IPS-15b (cell line): Measurements from ENCODE around the gene PLA2G7.

Source experiments
- H3K27me3 ChIP-seq: one replicate; pipeline ENCODE4 v1.6.1; 2013; ENCODE audit warnings: low read length; ENCODE audit not compliant: control insufficient read depth, insufficient read depth
- H3K36me3 ChIP-seq: one replicate; pipeline ENCODE4 v1.6.1; 2013; ENCODE audit warnings: low read length; ENCODE audit not compliant: control insufficient read depth, insufficient read depth
- H3K4me1 ChIP-seq: one replicate; pipeline ENCODE4 v1.6.1; 2013; ENCODE audit warnings: mild to moderate bottlenecking, low read length; ENCODE audit not compliant: control insufficient read depth, insufficient read depth
- H3K4me3 ChIP-seq: one replicate; pipeline ENCODE4 v1.5.1; 2013; ENCODE audit warnings: low read depth, low read length
- H3K9ac ChIP-seq: one replicate; pipeline ENCODE4 v1.6.1; 2013; ENCODE audit warnings: low read depth, mild to moderate bottlenecking, low read length
- H3K9me3 ChIP-seq: one replicate; pipeline ENCODE4 v1.6.1; 2013; ENCODE audit warnings: mild to moderate bottlenecking, low read length; ENCODE audit not compliant: control insufficient read depth, insufficient read depth

Gene PLA2G7

GRCh38 chr6:46711491-46711890, 23.7 kb downstream of the PLA2G7 start:
- Histone ChIP-seq H3K9ac (no peak overlapping the region), H3K4me1 (no peaks in the 10 kb centered on the region), H3K27me3 (no peaks in the 10 kb centered on the region), H3K9me3 (no peaks in the 10 kb centered on the region), H3K36me3 (no peaks in the 10 kb centered on the region), H3K4me3 (no peak overlapping the region)

GRCh38 chr6:46706464-46706863, 28.7 kb downstream of the PLA2G7 start:
- H3K27me3 ChIP-seq, result no peaks in the 10 kb centered on the region
- no peak overlapping the region for H3K9ac ChIP-seq
- H3K36me3 ChIP-seq, result no peaks in the 10 kb centered on the region
- no peak overlapping the region for H3K4me3 ChIP-seq
- H3K4me1 ChIP-seq, result no peaks in the 10 kb centered on the region
- no peaks in the 10 kb centered on the region for H3K9me3 ChIP-seq

- H3K27me3 ChIP-seq, result no peaks in the 10 kb centered on the region
- no peak overlapping the region for H3K9ac ChIP-seq
- no peaks in the 10 kb centered on the region for H3K4me1 ChIP-seq
- H3K36me3 ChIP-seq, result no peaks in the 10 kb centered on the region
- H3K9me3 ChIP-seq, result no peaks in the 10 kb centered on the region
- H3K4me3 ChIP-seq, result no peak overlapping the region
These were observed 30.6 kb downstream of the PLA2G7 start for GRCh38 chr6:46704562-46704961.

- H3K9me3 ChIP-seq, result no peaks in the 10 kb centered on the region
- H3K9ac ChIP-seq, result no peak overlapping the region
- no peak overlapping the region for H3K4me3 ChIP-seq
- H3K36me3 ChIP-seq, result no peaks in the 10 kb centered on the region
- H3K4me1 ChIP-seq, result no peaks in the 10 kb centered on the region
- no peaks in the 10 kb centered on the region for H3K27me3 ChIP-seq
These were observed 35.2 kb downstream of the PLA2G7 start for GRCh38 chr6:46699970-46700369.

- H3K4me1 ChIP-seq, result no peaks in the 10 kb centered on the region
- H3K27me3 ChIP-seq, result no peaks in the 10 kb centered on the region
- H3K9ac ChIP-seq, result no peak overlapping the region
- H3K36me3 ChIP-seq, result no peaks in the 10 kb centered on the region
- no peak overlapping the region for H3K4me3 ChIP-seq
- H3K9me3 ChIP-seq, result no peaks in the 10 kb centered on the region
These were observed 44.2 kb downstream of the PLA2G7 start for GRCh38 chr6:46690911-46691451.

GRCh38 chr6:46690141-46690755, 44.9 kb downstream of the PLA2G7 start:
- H3K36me3 ChIP-seq, result no peaks in the 10 kb centered on the region
- H3K4me3 ChIP-seq, result no peak overlapping the region
- no peaks in the 10 kb centered on the region for H3K4me1 ChIP-seq
- H3K9me3 ChIP-seq, result no peaks in the 10 kb centered on the region
- no peaks in the 10 kb centered on the region for H3K27me3 ChIP-seq
- H3K9ac ChIP-seq, result no peak overlapping the region

- no peak overlapping the region for H3K9ac ChIP-seq
- no peaks in the 10 kb centered on the region for H3K36me3 ChIP-seq
- no peak overlapping the region for H3K4me3 ChIP-seq
- H3K9me3 ChIP-seq, result no peaks in the 10 kb centered on the region
- H3K4me1 ChIP-seq, result no peaks in the 10 kb centered on the region
- no peaks in the 10 kb centered on the region for H3K27me3 ChIP-seq
These were observed 45.5 kb downstream of the PLA2G7 start for GRCh38 chr6:46689657-46690056.

GRCh38 chr6:46688966-46689335, 46.2 kb downstream of the PLA2G7 start:
- no peaks in the 10 kb centered on the region for H3K9me3 ChIP-seq
- no peak overlapping the region for H3K9ac ChIP-seq
- H3K4me3 ChIP-seq, result no peak overlapping the region
- H3K36me3 ChIP-seq, result no peaks in the 10 kb centered on the region
- no peaks in the 10 kb centered on the region for H3K4me1 ChIP-seq
- no peaks in the 10 kb centered on the region for H3K27me3 ChIP-seq

GRCh38 chr6:46688117-46688965, 46.8 kb downstream of the PLA2G7 start:
- Histone ChIP-seq H3K9me3 (no peaks in the 10 kb centered on the region), H3K36me3 (no peaks in the 10 kb centered on the region)

GRCh38 chr6:46687619-46688097, 47.5 kb downstream of the PLA2G7 start, which contains the start of gene TDRD6:
TDRD6 (plus strand) TSS chr6:46687885; CDS start chr6:46688129, 244 bp downstream.
- H3K9ac ChIP-seq, result no peak within 1 kb of the TSS
- no peaks in the 10 kb centered on the region for H3K36me3 ChIP-seq
- no peak within 1 kb of the TSS for H3K4me3 ChIP-seq
- H3K4me1 ChIP-seq, result no peaks in the 10 kb centered on the region
- no peaks in the 10 kb centered on the region for H3K9me3 ChIP-seq
- H3K27me3 ChIP-seq, result no peaks in the 10 kb centered on the region

More at GRCh38 chr6:46688117-46688965, 46.8 kb downstream of the PLA2G7 start:
- Histone ChIP-seq H3K4me3 (no peak overlapping the region), H3K9ac (no peak overlapping the region), H3K4me1 (no peaks in the 10 kb centered on the region), H3K27me3 (no peaks in the 10 kb centered on the region)

GRCh38 chr6:46684771-46685170, 50.4 kb downstream of the PLA2G7 start:
- Histone ChIP-seq H3K9ac (no peak overlapping the region), H3K9me3 (no peaks in the 10 kb centered on the region), H3K27me3 (no peaks in the 10 kb centered on the region), H3K4me1 (no peaks in the 10 kb centered on the region), H3K4me3 (no peak overlapping the region), H3K36me3 (no peaks in the 10 kb centered on the region)

- Histone ChIP-seq H3K36me3 (no peaks in the 10 kb centered on the region), H3K4me1 (peaks cover 3% of the 10 kb centered on the region), H3K4me3 (no peak overlapping the region), H3K9me3 (no peaks in the 10 kb centered on the region), H3K9ac (no peak overlapping the region), H3K27me3 (no peaks in the 10 kb centered on the region)
These were observed 57.9 kb downstream of the PLA2G7 start for GRCh38 chr6:46677314-46677654.
